ENCODE measurements around the gene OR4F6.

DNA sequence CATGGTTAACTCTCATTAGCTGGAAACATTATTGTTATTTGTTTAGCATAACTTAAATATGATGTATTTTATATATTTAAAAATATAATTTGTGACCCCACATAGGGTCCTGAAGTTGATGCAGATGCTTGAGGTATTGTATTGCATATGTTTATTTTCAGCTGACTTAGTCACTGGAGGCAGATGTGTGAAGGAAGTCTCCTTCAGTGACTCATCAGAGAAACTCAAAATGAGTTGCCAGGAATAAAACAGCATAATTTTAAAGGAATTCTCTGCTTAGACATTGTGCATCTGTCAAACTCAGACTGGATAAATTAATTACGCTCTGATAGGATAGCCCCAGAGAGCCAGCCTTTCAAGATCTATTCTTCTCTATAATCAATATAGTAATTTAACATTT, 7.9 kb upstream of the OR4F6 start:
- TF ChIP-seq, protein P1, sequence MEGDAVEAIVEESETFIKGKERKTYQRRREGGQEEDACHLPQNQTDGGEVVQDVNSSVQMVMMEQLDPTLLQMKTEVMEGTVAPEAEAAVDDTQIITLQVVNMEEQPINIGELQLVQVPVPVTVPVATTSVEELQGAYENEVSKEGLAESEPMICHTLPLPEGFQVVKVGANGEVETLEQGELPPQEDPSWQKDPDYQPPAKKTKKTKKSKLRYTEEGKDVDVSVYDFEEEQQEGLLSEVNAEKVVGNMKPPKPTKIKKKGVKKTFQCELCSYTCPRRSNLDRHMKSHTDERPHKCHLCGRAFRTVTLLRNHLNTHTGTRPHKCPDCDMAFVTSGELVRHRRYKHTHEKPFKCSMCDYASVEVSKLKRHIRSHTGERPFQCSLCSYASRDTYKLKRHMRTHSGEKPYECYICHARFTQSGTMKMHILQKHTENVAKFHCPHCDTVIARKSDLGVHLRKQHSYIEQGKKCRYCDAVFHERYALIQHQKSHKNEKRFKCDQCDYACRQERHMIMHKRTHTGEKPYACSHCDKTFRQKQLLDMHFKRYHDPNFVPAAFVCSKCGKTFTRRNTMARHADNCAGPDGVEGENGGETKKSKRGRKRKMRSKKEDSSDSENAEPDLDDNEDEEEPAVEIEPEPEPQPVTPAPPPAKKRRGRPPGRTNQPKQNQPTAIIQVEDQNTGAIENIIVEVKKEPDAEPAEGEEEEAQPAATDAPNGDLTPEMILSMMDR (IDR thresholded peaks at IDR 0.05) = no peak
- no peak for TF ChIP-seq POLR2A (IDR thresholded peaks at IDR 0.05)
